SK-N-SH (cell line): ENCODE data around the gene MRPL23. TPM values are rescaled to one million over a fixed set of nuclear protein-coding genes. Genes with fewer than 3 reads are reported as not detected.
A peak's percentile ranks its signal among the peaks of the same experiment; 100 is the strongest.

ENCODE experiments used
- CTCF ChIA-PET: fragments of 300-600, 350-600 bp; formaldehyde crosslinking; extraction: SDS; loops from one replicate; lab custom pipeline; 2021; lab: Yijun Ruan, JAX
- POLR2A ChIA-PET: fragments of 350-600 bp; sonication (Branson Sonifier 250); formaldehyde crosslinking; extraction: SDS; loops from one replicate; lab custom pipeline; 2020; ENCODE audit warnings: antibody characterized with exemption, inconsistent platforms; lab: Yijun Ruan, JAX
- DNase-seq: peaks from one replicate; pipeline ENCODE4 v3.0.0; 2012
- H2AFZ ChIP-seq: fragments of 200-600 bp; sonication (generic); 2 replicates; pipeline ENCODE4 v1.8.1; 2016; ENCODE audit warnings: antibody characterized with exemption, mild to moderate bottlenecking, low read depth
- H3F3A ChIP-seq: fragments of 200-600 bp; sonication (generic); replicated peaks from 2 replicates; pipeline ENCODE3; 2016; ENCODE audit warnings: antibody characterized with exemption, mild to moderate bottlenecking; ENCODE audit not compliant: insufficient read depth
- H3K27ac ChIP-seq, 2 experiments: fragments of 200-500 bp in 1 of 2; fragments of 200-600 bp in 1 of 2; sonication (Bioruptor generic) in 1 of 2; sonication (generic), shearing (Covaris generic) in 1 of 2; 2 replicates each; pipeline versions ENCODE4 v1.5.1 to v1.6.1; 2014 to 2016; ENCODE audit warnings: low read depth in 2 of 2, inconsistent platforms in 1 of 2, low read length in 1 of 2, mild to moderate bottlenecking in 1 of 2, mixed read lengths in 1 of 2
- H3K27me3 ChIP-seq: fragments of 200-600 bp; sonication (generic), shearing (Covaris generic); 2 replicates; pipeline ENCODE4 v1.6.1; 2016; ENCODE audit warnings: mixed run types; ENCODE audit not compliant: insufficient read depth
- H3K36me3 ChIP-seq, 2 experiments: fragments of 200-500 bp in 1 of 2; fragments of 200-600 bp in 1 of 2; sonication (Bioruptor generic) in 1 of 2; sonication (generic) in 1 of 2; replicated peaks in 1 of 2; 2 replicates each; pipeline versions ENCODE3 to v1.5.1; 2014 to 2016; ENCODE audit warnings: low read length in 1 of 2, mild to moderate bottlenecking in 1 of 2; ENCODE audit not compliant: insufficient read depth in 2 of 2, control insufficient read depth in 1 of 2
- H3K4me1 ChIP-seq, 2 experiments: fragments of 200-500 bp in 1 of 2; fragments of 200-600 bp in 1 of 2; sonication (Bioruptor generic) in 1 of 2; sonication (generic), shearing (Covaris generic) in 1 of 2; 2 replicates each; pipeline versions ENCODE4 v1.5.1 to v1.6.1; 2014 to 2016; ENCODE audit warnings: low read depth in 1 of 2, low read length in 1 of 2, mixed run types in 1 of 2; ENCODE audit not compliant: insufficient read depth in 2 of 2, control insufficient read depth in 1 of 2
- H3K4me2 ChIP-seq: fragments of 200-600 bp; sonication (generic), shearing (Covaris generic); 2 replicates; pipeline ENCODE4 v1.6.1; 2017; ENCODE audit warnings: mixed run types
- H3K4me3 ChIP-seq, 2 experiments: fragments of 200-500 bp in 1 of 2; fragments of 200-600 bp in 1 of 2; sonication (Bioruptor generic) in 1 of 2; sonication (generic), shearing (Covaris generic) in 1 of 2; 2 replicates each; pipeline versions ENCODE4 v1.5.1 to v1.8.1; 2014 to 2016; ENCODE audit warnings: low read depth in 2 of 2, inconsistent platforms in 1 of 2, low read length in 1 of 2, mild to moderate bottlenecking in 1 of 2, mixed read lengths in 1 of 2, moderate library complexity in 1 of 2
- H3K79me2 ChIP-seq: fragments of 200-600 bp; sonication (generic); 2 replicates; pipeline ENCODE4 v1.8.1; 2017; ENCODE audit warnings: mild to moderate bottlenecking; ENCODE audit not compliant: insufficient read depth
- H3K9ac ChIP-seq: fragments of 200-600 bp; sonication (generic); 2 replicates; pipeline ENCODE4 v1.6.1; 2017; ENCODE audit warnings: mixed run types
- H3K9me2 ChIP-seq: fragments of 200-600 bp; sonication (generic); 2 replicates; pipeline ENCODE4 v1.6.1; 2017; ENCODE audit warnings: mixed run types
- H3K9me3 ChIP-seq: fragments of 200-600 bp; sonication (generic); 2 replicates; pipeline ENCODE4 v1.6.1; 2017; ENCODE audit warnings: mixed run types, mild to moderate bottlenecking, moderate library complexity
- H4K20me1 ChIP-seq: fragments of 200-600 bp; sonication (generic); 2 replicates; pipeline ENCODE4 v1.6.1; 2017; ENCODE audit warnings: mild to moderate bottlenecking, mixed run types; ENCODE audit not compliant: insufficient read depth
- CHD2 ChIP-seq: fragments of 150-350 bp; IDR thresholded peaks from 2 replicates; pipeline ENCODE4 v1.6.1; 2018; ENCODE audit warnings: low read length; ENCODE audit not compliant: partially characterized antibody
- ELF1 ChIP-seq: IDR thresholded peaks from 2 replicates; pipeline ENCODE4 v1.4.0; 2012
- EP300 ChIP-seq, 2 experiments: IDR thresholded peaks; 2 replicates each; pipeline versions ENCODE4 v1.4.0 to v1.6.1; 2012; ENCODE audit warnings: borderline replicate concordance in 1 of 2, low read depth in 1 of 2, low read length in 1 of 2
- FOXM1 ChIP-seq: IDR thresholded peaks from 2 replicates; pipeline ENCODE4 v1.4.0; 2012; ENCODE audit warnings: low read depth, mild to moderate bottlenecking
- GATA2 ChIP-seq: sonication (generic); formaldehyde crosslinking; IDR thresholded peaks from 2 replicates; pipeline ENCODE4 v1.5.0; 2020; ENCODE audit warnings: mild to moderate bottlenecking, missing genetic modification reagents
- MEF2A ChIP-seq: IDR thresholded peaks from 2 replicates; pipeline ENCODE4 v1.4.0; 2012; ENCODE audit warnings: low read depth, borderline replicate concordance
- MXI1 ChIP-seq: IDR thresholded peaks from 2 replicates; pipeline ENCODE4 v1.6.1; 2012; ENCODE audit warnings: mild to moderate bottlenecking, low read depth, low read length, improper control_type of control experiment
- RCOR1 ChIP-seq: fragments of 150-350 bp; IDR thresholded peaks from 2 replicates; pipeline ENCODE4 v1.6.1; 2017; ENCODE audit warnings: antibody characterized with exemption, low read length
- TAF1 ChIP-seq: IDR thresholded peaks from 2 replicates; pipeline ENCODE4 v1.6.1; 2012; ENCODE audit warnings: low read depth, mild to moderate bottlenecking, low read length, moderate library complexity, borderline replicate concordance
- TEAD4 ChIP-seq: IDR thresholded peaks from 2 replicates; pipeline ENCODE4 v1.4.0; 2012; ENCODE audit warnings: mild to moderate bottlenecking, borderline replicate concordance; ENCODE audit not compliant: insufficient read depth
- WGBS: methylation state at CpG from one replicate; pipeline ENCODE4 v1.1.6; 2017; ENCODE audit warnings: low lambda C conversion rate; 5-methylcytosine and 5-hydroxymethylcytosine counted together
- polyA plus RNA-seq, 3 experiments: library from polyadenylated mRNA; depleted of rRNA; stranded (reverse); fragments of >200 nt; gene quantifications; 2 replicates each; pipeline ENCODE4 v1.2.3, GENCODE V29; 2012
- TF ChIP-seq, protein P1 (sequence below): IDR thresholded peaks from 2 replicates; pipeline ENCODE4 v1.4.0; 2012; ENCODE audit warnings: low read depth
- TF ChIP-seq, protein P2 (sequence below): IDR thresholded peaks from 2 replicates; pipeline ENCODE4 v1.4.0; 2012; ENCODE audit warnings: low read depth, borderline replicate concordance
- TF ChIP-seq, protein P3 (sequence below): IDR thresholded peaks from 2 replicates; pipeline ENCODE4 v1.6.1; 2012; ENCODE audit warnings: mild to moderate bottlenecking, low read depth, low read length, moderate library complexity

Gene MRPL23
- polyA plus RNA-seq, 1 of the 3 experiments (the other 2 are of a cell fraction), result 264 TPM

DNA sequence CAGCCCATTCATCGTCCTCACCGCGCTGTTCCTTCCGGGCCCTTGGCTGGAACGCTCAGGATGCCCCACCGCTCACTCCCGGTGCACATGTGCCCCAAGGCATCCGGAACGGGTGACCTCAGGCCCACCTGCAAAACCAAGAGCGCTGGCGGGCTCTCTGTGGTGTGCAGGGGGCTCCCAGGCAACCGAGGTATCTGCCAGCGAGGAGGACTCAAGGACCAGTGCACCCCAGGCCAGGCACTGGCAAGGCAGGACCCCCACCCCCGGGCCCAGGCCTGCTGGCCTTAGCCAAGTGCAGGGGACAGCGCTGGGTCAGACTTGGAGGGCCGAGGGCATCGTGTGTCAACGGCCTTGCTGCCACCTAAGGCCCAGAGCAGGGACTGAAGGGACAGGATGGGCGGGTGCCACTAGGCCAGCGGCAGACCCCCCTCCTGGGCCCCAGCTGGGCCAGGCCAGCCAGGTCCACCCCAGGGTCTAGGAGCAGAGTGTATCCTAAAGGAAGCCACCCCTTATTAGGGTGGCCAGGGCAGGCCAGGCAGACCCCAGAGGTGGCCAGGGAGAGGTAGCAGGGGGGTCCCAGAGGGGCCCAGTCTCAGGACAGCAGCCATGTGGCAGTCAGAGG, 19.2 kb upstream of the MRPL23 start:
- no peak overlapping the region for H3K4me3 ChIP-seq
- H3K27ac ChIP-seq, result no peak overlapping the region
- peaks cover 0 to 7% of the 10 kb centered on the region in 2 experiments; a peak in 1 of 4 replicates for H3K4me1 ChIP-seq
- no peak overlapping the region for H2AFZ ChIP-seq
- no peaks in the 10 kb centered on the region for H3F3A ChIP-seq
- ChIA-PET CTCF (interaction anchor here (0.6 to 0.9 kb wide), 2 partner anchors 46 to 228 kb away, joined by 3 read pairs; no protein-coding TSS in a partner anchor), POLR2A (no interaction called here)
- H3K9me2 ChIP-seq, result no peaks in the 10 kb centered on the region
- no peak overlapping the region for H3K9ac ChIP-seq
- H4K20me1 ChIP-seq, result no peaks in the 10 kb centered on the region
- no peaks in the 10 kb centered on the region for H3K79me2 ChIP-seq
- no peaks in the 10 kb centered on the region for H3K27me3 ChIP-seq
- peak; percentile 41 for DNase-seq
- no peak overlapping the region for H3K4me2 ChIP-seq
- TF ChIP-seq TAF1 (no peak), GATA2 (CRISPR knock-in tag) (no peak), FOXM1 (no peak), TEAD4 (no peak)
- H3K9me3 ChIP-seq, result no peaks in the 10 kb centered on the region
- WGBS, result 79% methylated on average over 10 of the region's 20 CpGs
- no peaks in the 10 kb centered on the region for H3K36me3 ChIP-seq

DNA sequence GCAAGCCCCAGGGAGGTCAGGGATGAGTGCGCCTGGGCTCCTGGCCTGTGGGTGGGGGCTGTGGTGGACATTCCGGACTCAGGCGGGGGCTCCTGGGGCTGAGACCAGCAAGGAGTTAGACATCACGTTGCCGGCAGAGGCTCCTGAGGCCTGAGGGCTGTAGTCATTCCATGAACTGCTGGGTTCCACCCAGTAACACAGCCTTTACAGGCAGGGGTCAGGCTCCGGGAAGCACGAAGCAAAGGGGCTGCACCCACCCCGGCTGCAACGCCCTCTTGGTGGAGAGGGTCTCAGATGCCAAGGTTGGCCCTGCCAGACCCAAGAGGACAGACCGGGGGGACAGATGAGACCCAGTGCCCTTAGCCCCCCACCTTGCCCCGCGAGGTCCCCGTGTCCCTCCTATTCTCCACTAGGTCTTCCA, 18.7 kb upstream of the MRPL23 start:
- Histone ChIP-seq H4K20me1 (no peaks in the 10 kb centered on the region), H3K9me3 (no peaks in the 10 kb centered on the region), H3K9me2 (no peaks in the 10 kb centered on the region), H3K27me3 (no peaks in the 10 kb centered on the region), H3K27ac (no peak overlapping the region), H3K4me1 (peaks cover 0 to 7% of the 10 kb centered on the region in 2 experiments; a peak in 1 of 4 replicates), H3F3A (no peaks in the 10 kb centered on the region), H3K36me3 (no peaks in the 10 kb centered on the region), H2AFZ (no peak overlapping the region), H3K79me2 (no peaks in the 10 kb centered on the region), H3K4me2 (no peak overlapping the region), H3K4me3 (no peak overlapping the region), H3K9ac (no peak overlapping the region)
- ChIA-PET CTCF (interaction anchor here (0.6 to 1.0 kb wide), 4 partner anchors 46 to 234 kb away, joined by 3 to 4 read pairs (median 3); no protein-coding TSS in a partner anchor), POLR2A (no interaction called here)
- WGBS, result 60% methylated on average over 3 of the region's 13 CpGs
- TF ChIP-seq MEF2A, result no peak
- TF ChIP-seq RCOR1, result no peak
- TF ChIP-seq, protein P1, sequence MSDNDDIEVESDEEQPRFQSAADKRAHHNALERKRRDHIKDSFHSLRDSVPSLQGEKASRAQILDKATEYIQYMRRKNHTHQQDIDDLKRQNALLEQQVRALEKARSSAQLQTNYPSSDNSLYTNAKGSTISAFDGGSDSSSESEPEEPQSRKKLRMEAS, result no peak
- TF ChIP-seq, protein P2, sequence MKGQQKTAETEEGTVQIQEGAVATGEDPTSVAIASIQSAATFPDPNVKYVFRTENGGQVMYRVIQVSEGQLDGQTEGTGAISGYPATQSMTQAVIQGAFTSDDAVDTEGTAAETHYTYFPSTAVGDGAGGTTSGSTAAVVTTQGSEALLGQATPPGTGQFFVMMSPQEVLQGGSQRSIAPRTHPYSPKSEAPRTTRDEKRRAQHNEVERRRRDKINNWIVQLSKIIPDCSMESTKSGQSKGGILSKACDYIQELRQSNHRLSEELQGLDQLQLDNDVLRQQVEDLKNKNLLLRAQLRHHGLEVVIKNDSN, result no peak
- TF ChIP-seq ELF1, result no peak
- TF ChIP-seq, protein P3, sequence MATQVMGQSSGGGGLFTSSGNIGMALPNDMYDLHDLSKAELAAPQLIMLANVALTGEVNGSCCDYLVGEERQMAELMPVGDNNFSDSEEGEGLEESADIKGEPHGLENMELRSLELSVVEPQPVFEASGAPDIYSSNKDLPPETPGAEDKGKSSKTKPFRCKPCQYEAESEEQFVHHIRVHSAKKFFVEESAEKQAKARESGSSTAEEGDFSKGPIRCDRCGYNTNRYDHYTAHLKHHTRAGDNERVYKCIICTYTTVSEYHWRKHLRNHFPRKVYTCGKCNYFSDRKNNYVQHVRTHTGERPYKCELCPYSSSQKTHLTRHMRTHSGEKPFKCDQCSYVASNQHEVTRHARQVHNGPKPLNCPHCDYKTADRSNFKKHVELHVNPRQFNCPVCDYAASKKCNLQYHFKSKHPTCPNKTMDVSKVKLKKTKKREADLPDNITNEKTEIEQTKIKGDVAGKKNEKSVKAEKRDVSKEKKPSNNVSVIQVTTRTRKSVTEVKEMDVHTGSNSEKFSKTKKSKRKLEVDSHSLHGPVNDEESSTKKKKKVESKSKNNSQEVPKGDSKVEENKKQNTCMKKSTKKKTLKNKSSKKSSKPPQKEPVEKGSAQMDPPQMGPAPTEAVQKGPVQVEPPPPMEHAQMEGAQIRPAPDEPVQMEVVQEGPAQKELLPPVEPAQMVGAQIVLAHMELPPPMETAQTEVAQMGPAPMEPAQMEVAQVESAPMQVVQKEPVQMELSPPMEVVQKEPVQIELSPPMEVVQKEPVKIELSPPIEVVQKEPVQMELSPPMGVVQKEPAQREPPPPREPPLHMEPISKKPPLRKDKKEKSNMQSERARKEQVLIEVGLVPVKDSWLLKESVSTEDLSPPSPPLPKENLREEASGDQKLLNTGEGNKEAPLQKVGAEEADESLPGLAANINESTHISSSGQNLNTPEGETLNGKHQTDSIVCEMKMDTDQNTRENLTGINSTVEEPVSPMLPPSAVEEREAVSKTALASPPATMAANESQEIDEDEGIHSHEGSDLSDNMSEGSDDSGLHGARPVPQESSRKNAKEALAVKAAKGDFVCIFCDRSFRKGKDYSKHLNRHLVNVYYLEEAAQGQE, result no peak
- no peak for TF ChIP-seq CHD2
- no peak for TF ChIP-seq TAF1
- no peak for TF ChIP-seq TEAD4
- no peak for TF ChIP-seq MXI1
- TF ChIP-seq EP300 (IDR thresholded peaks at IDR 0.05; ENCODE audit: borderline replicate concordance in 1 of 2, low read depth in 1 of 2, low read length in 1 of 2), result no peak
- no peak for DNase-seq
